GM19468 (cell line): ENCODE data around the gene SPHK2.

Experiments used
- ATAC-seq: cut with Tn5 transposase; IDR thresholded peaks from one replicate; pipeline ENCODE4 v1.9.1; 2021; ENCODE audit warnings: mild to moderate bottlenecking, moderate library complexity, moderate number of reproducible peaks; ENCODE audit not compliant: unreplicated experiment; ENCODE audit errors: extremely low read depth

Gene SPHK2

GRCh38 chr19:48634424-48635262 is 15.3 kb downstream of the SPHK2 start:
- no peak for ATAC-seq

GRCh38 chr19:48635263-48635965 is 16.1 kb downstream of the SPHK2 start:
- no peak for ATAC-seq

- ATAC-seq, result no peak
Observed at GRCh38 chr19:48635966-48636858, 16.9 kb downstream of the SPHK2 start.

- ATAC-seq, result no peak
Observed at GRCh38 chr19:48636859-48637448, 17.6 kb downstream of the SPHK2 start, which contains the start of gene DBP. Gene DBP (minus strand): TSS chr19:48637379. CDS start chr19:48636994, 385 bp downstream.

- peak; percentile 58 for ATAC-seq
Observed at GRCh38 chr19:48637449-48637947, 18.2 kb downstream of the SPHK2 start.

DNA sequence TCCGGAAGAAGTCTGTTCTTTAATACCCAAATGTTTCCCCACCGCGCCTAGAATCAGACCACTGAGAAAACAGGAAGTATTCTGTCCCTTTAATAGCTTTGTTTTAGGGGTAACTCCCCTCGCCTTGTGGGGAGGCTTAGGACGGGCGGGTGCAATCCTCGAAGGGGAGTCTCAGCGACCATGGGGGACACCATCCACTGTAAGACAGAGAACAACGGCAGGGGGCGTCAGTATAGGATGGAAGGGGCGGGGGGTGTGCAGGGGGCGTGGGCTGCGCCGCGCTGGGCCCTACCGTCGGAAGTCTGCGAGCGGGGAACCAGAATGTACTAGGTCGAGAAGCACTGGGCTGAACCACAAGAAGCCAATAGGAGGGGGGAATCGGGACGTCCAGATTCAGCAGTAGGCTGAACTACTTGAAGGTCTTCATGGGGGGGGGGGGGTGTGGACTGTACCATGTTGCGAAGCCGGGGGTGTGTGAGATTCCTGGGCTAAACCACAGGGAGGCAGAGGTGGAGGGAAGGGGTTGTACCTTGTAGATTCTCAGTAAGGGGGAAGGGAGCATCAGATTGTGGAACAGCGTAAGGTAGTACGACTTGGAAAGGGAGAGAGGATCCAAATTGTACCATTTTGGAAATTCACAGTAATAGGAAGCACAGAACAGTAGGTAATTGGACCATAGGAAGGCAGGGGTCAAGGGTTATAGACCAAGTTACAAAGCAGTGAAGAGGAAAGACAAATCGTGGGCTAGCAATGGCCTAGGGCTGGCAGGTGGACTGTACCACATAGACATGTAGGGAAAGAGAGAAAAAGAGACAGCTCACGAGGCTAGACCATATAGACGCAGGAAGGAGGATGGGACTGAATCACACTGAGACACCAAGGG is 18.9 kb downstream of the SPHK2 start:
- ATAC-seq, result no peak

DNA sequence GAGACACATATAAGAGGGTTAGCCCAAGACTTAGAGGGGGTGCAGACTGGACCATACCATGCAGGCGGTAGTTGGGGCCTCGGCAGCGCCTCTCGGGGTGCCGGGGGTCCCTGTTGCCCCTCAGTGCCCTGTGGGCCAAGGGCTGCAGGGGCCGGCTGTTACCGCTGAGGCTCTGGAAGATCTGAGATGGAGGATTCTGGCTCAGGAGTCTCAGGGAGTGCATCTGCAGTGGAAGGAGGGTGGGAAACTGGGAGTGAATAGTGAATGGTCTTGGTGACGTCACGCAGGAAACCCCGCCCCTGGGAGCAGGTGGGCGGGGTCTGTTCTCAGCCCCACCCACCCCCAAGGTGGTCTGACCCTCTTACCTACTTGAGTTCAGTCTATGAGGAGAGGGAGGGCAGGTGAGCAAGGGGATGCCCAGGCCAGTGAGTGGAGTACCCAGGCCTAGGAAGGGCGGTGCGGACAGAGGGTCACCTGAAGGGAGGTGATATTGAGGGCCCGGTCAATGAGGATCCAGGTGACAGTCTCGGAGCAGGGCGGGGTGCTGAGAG is 19.6 kb downstream of the SPHK2 start:
- no peak for ATAC-seq

GRCh38 chr19:48639483-48640375 is 20.4 kb downstream of the SPHK2 start:
- ATAC-seq, result no peak

GRCh38 chr19:48641850-48642249 is 22.5 kb downstream of the SPHK2 start:
- ATAC-seq, result no peak

GRCh38 chr19:48642862-48643261 is 23.6 kb downstream of the SPHK2 start:
- ATAC-seq, result no peak

- no peak for ATAC-seq
Observed at GRCh38 chr19:48644355-48644754, 25.0 kb downstream of the SPHK2 start.

DNA sequence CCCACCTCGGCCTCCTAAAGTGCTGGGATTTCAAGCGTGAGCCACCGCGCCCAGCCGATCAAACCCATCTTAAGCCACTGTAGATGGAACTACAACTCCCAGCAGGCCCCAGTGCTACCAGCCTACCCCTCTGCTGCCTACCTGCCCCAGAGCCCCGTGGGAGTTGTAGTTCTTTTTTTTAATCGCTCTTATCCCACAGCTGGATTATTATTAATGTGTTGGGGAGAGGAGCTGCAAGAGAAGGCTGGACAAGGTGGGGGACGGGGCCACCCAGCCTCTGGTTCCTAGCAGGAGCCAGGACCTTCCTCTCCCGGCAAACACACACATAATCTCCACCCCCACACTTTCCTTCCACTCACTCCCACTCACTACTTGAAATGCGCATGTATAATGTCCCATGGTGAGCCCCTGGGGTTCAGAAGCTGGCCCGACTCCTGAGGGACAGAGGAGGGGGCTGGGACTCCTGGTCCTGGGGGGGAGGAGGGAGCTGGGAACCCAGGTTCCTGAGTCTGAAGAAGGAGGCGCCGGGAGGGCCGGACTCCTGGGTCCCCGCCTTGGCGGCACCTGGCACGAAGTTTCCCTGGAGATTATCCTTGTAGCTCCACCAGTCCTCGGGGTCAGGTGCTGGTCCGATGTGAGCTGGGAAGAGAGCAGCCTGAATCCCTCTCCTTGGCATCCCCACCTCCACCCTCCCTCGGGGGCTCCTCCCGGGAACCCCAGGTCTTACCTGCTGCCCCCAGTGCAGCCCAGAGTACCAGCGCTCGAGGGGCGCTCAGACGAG is 25.7 kb downstream of the SPHK2 start:
- no peak for ATAC-seq

DNA sequence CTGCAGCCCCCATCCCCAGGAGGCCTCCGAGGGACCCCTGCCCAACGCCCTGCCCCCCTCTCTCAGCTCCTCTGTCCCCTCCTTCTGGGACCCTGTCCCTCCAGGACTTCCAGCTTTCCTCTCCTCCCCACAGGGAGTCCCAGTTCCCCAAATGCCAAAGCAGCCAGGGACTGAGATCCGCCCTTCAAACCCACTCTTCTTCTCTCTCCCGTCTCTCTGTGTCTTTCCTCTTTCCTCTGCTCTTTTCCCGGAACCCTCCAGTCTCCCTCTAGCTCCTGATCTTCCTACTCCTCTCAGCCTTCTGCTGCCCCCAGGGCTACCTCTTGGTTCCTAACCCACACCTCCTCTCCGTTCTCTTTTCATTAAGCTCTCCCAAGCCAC is 26.3 kb downstream of the SPHK2 start:
- ATAC-seq, result no peak

DNA sequence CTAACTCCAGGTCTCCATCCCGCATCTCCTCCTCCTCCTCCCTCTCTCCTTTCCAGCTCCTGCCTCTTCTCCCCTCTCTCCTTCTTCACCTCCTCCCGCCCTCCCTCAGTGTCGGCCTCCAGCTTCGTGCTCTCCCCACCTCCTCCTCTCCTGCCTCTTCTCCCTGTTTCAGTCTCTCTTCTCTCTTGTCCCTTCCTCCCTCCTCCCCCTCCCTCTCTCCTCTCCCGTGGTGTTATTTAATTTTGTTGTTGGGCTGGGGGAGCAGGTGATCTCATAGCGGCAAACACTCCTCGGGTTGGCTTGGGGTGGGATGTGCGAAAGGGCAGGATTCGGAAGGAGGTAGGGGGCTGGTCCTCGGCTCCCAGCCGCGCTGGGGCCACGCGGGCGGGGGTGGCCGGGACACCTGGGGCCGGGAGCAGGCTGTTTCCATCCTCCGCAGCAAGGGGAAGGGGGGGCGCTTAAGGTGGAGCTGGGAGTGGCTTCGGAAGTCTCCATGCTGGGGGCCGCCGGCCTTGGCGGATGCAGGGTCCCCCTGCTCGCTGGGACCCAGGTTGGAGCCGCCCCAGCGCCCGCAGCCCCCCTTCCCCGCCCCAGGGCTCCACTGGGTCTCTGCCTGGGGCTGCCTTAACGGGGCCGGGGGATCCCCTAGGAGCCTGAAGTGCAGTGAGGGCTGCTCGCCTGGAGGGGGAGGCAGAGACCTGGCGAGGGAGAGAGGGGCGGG is 26.9 kb downstream of the SPHK2 start, which contains the start of gene CA11:
Gene CA11 (minus strand): TSS at position 187 of the 721 bp plus-strand sequence. CDS start 555 bp downstream, outside the sequence.
- ATAC-seq, result no peak

- ATAC-seq, result no peak
Observed at GRCh38 chr19:48646722-48647216, 27.5 kb downstream of the SPHK2 start.

- no peak for ATAC-seq
Observed at GRCh38 chr19:48648134-48648533, 28.8 kb downstream of the SPHK2 start.
